GM21360 (cell line): Measurements from ENCODE around the gene ESF1.

Experiments
- ATAC-seq: cut with Tn5 transposase; IDR thresholded peaks from one replicate; pipeline ENCODE4 v1.9.1; 2021; ENCODE audit warnings: mild to moderate bottlenecking, moderate library complexity; ENCODE audit not compliant: unreplicated experiment

Gene ESF1

GRCh38 chr20:13784893-13785715 lies at the start of gene ESF1, which contains the start of gene NDUFAF5:
ESF1 (minus strand) TSS chr20:13784919; CDS start chr20:13783140, 1,779 bp downstream.
NDUFAF5 (plus strand) TSS chr20:13785028; CDS start chr20:13785069, 41 bp downstream.
- ATAC-seq, result peak; percentile 94

- ATAC-seq, result no peak
Observed at GRCh38 chr20:13831476-13831875, 46.8 kb upstream of the ESF1 start.

GRCh38 chr20:13825465-13825864 lies 40.7 kb upstream of the ESF1 start:
- no peak for ATAC-seq

GRCh38 chr20:13824459-13824858 lies 39.7 kb upstream of the ESF1 start:
- no peak for ATAC-seq

GRCh38 chr20:13822459-13822858 lies 37.7 kb upstream of the ESF1 start:
- ATAC-seq, result no peak

GRCh38 chr20:13821876-13822275 lies 37.2 kb upstream of the ESF1 start:
- ATAC-seq, result no peak

- ATAC-seq, result peak; percentile 79
Observed at GRCh38 chr20:13819885-13820645, 35.3 kb upstream of the ESF1 start.

- no peak for ATAC-seq
Observed at GRCh38 chr20:13817342-13817741, 32.6 kb upstream of the ESF1 start.

GRCh38 chr20:13816757-13817156 lies 32.0 kb upstream of the ESF1 start:
- ATAC-seq, result no peak

- ATAC-seq, result no peak
Observed at GRCh38 chr20:13814672-13815071, 30.0 kb upstream of the ESF1 start.

- ATAC-seq, result no peak
Observed at GRCh38 chr20:13813910-13814309, 29.2 kb upstream of the ESF1 start.

- no peak for ATAC-seq
Observed at GRCh38 chr20:13810446-13810845, 25.7 kb upstream of the ESF1 start.

GRCh38 chr20:13809855-13810254 lies 25.1 kb upstream of the ESF1 start:
- no peak for ATAC-seq

- no peak for ATAC-seq
Observed at GRCh38 chr20:13809373-13809772, 24.7 kb upstream of the ESF1 start.

GRCh38 chr20:13800728-13801134 lies 16.0 kb upstream of the ESF1 start:
- ATAC-seq, result no peak

GRCh38 chr20:13799974-13800373 lies 15.3 kb upstream of the ESF1 start:
- ATAC-seq, result no peak

GRCh38 chr20:13799040-13799439 lies 14.3 kb upstream of the ESF1 start:
- no peak for ATAC-seq

GRCh38 chr20:13794667-13795066 lies 9.9 kb upstream of the ESF1 start:
- no peak for ATAC-seq

- ATAC-seq, result no peak
Observed at GRCh38 chr20:13793001-13793400, 8.3 kb upstream of the ESF1 start.

- ATAC-seq, result no peak
Observed at GRCh38 chr20:13791540-13792459, 7.1 kb upstream of the ESF1 start.

GRCh38 chr20:13790708-13791107 lies 6.0 kb upstream of the ESF1 start:
- ATAC-seq, result no peak
